Mesenteric fat pad (tissue), 1 donor: ENCODE results near the gene TMED4. TPM values are rescaled to one million over a fixed set of nuclear protein-coding genes. Genes with fewer than 3 reads are reported as not detected.

Source experiments
- DNase-seq: peaks from one replicate; pipeline ENCODE4 v3.0.0-alpha.2; 2020; ENCODE audit warnings: low spot score
- total RNA-seq: library from RNA; stranded (reverse); fragmentation: NEBNext Ultra II Directional; extraction: Animal tissue kit (Norgen Biotek cat#: 25700); gene quantifications from one replicate; pipeline ENCODE4 v1.2.1, GENCODE V29; 2021
- donor health status: DM: yes; HTN: yes; CAD: no.

TMED4 gene
- total RNA-seq, 1 donor from 2014 or later: 56.3 TPM

DNA sequence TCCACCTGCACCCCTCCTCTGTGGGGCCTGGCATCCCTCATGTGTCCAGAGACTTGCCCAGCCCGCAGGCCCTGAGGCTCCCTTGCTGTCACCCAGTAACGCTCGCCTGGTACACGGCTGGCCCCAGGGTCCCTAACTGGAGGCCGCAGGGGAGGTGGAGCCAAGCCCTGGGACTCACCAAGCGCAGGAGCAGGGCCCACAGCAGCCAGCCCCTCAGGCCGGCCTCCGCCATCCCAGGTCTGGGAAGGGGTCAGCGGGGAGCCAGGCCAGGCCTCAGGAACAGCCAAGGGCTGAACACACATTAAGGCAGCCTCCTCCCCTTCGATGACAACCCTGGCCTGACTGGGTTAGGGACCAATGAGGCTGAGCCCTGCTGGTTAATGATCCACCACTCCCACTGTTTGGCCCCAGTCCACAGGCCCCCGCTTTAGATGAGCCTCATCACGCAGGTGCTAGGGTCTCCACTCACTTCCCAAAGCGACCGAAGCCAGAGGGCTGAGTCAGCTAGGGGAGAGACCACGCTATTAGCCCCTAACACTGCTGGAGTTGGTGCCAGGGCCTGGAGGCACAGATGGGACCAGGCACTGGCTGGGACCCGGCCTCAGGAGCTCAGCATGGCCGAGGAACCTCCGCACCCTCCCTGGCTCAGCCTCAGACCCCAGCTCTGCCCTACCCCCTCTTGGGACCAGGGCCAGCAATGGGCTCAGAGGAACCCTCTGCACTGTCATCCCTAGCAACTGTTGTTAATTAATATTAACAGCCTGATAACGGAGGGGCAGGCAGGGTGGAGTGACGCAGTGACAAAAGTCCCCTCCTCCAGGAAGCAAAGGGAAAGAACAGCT, 40.8 kb downstream of the TMED4 start, which contains the start of gene NPC1L1:
Gene NPC1L1 (minus strand): TSS at position 303 of the 842 bp plus-strand sequence. CDS start 71 bp downstream, at position 232.
- DNase-seq: no peak

DNA sequence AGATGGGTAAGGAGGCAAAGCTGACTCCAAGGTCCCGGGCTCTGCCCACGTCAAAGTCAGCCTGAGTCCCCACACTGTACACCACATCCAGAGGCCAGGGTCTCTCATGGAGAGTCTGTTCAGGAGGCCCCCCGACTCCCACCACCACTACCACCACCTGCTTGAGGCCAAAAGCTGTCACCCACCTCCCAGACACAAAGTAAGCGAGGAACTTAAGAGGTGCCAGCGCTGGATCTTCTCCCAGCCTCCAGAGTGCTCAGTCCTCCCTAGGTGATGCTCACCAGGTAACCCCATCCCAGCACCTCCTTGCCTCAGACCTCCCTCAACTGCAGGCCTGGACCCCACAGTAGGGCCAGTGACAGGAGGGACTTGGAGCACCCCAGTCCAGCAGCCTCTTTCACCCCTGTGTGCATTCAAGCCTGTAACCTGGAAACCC, 41.4 kb downstream of the TMED4 start:
- DNase-seq: no peak

DNA sequence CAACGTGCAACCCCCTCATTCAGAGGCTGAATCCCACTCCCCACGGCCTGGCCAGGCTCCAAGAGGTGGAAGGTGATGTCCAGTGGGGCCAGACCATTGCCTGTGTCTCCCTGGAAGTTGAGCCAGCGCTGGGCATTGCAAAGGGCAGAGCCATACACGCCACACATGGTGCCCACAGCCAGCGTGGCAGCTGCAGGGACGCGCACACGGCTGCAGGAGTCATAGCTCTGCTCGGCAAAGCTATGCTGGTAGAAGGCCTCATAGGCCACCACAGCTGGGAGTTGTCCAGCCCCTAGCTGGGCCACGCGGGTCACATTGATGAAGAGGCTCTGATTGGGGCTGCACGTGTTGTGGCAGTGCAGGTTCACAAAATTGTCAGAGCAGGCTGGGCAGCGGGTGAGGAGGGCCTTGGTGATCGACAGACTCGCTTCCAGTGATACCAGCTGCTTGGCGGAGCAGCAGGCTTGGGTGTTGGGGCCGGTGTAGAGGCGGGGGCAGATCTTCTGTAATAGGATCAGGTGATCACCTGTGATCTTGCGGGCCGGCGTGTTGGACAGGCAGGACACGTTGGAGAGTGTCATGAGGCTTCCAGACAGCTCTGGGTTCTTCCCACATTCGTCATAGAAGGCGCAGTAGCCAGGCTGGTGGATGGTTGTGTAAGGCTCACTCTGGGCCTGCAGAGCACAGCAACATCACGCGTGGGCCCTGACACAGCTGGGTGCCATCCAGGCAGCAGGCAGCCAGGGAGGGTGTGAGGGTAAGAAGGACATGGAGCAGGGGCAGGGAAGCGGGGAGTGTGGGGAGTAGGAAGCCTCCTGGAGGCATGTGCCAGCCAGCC, 42.1 kb downstream of the TMED4 start:
- DNase-seq: no peak

DNA sequence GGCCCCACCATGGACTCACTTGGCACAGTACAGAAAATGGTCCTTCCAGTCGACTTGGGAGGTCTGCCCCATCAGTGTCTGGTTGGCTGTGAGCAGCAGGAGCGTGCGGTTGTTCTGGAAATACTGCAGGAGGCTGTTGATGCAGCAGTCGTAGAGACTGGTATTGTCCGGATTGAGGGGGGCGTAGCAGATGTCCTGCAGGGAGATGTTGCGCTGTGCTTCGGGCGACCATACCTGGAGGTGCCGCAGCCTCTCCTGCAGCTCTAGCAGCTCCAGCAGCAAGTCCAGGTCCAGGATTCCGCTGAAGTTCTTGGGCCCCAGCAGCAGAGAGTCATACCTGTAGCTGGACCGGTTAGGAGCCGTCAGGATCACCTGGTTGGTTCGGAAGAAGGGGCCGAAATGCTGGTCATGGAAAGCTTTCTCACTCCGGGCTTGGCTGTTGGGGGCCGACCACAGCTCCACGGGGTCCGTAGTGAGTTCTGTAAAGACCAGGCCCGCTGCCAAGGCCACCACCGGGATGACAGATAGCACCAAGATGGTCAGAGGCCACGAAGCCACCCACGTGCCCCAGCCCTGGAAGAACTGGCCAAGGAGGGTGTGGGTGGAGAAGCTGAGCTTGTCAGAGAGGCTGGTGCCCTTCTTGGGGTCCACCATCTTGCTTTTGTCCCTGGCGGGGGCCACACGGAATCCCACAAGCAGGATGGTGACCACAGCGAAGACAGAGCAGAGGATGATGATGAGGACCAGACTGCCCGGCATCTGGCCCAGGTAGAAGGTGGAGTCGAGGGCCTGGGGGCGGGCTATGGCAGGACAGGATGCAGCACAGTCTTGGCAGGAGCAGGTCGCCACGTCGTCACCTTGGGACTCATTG, 43.0 kb downstream of the TMED4 start:
- DNase-seq: no peak

DNA sequence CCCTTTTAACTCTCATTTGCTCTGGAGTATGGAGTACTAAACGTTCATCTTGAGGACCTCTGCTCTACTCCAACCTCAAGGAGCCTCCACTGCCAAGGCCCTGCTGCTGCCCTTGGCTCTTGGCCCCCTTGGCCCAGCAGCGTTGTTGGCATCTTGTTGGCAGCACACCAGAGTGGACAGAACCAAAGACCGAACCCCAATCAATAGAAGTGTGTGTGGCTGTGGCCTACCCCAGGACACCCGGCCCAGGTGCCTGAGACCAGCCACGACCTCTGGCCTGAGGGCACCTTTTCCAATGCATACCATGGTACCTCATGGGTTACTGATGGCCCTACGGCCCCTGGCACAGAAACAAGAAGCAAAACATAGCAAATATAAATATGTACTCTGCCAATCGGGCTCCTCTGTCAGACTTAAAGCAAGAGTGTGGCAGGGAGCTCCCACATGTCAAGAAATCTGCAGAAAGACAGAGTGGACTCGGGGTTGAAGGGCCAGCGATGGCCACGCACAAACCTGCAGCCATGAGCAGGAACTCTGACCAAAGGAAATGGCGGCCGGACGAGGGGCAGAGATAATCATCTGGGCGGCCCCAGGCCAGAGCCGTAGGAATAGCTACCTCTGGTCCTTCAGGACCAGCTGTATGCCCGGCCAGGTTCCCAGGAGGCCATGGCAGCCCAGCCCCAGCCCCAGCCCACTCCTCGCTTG, 43.8 kb downstream of the TMED4 start:
- DNase-seq: no peak

DNA sequence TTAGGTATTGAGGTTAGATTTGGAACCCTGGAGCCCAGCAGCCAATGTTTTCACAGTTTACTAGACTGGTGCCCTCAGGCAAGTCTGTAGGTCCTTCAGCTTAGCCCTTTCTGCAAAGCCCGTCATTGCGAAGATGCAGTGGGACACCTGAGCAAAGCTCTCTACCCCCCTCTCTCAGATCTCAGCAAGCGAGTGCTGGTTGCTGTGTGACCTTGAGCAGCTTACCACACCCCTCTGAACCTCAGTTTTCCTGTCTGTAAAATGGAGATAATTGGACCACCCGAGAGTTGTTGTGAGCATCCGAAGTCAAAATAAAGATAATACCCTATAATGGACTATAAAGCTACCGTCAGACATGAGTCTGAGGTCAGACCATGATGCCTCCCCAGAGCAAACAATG, 44.6 kb downstream of the TMED4 start:
- DNase-seq: no peak

DNA sequence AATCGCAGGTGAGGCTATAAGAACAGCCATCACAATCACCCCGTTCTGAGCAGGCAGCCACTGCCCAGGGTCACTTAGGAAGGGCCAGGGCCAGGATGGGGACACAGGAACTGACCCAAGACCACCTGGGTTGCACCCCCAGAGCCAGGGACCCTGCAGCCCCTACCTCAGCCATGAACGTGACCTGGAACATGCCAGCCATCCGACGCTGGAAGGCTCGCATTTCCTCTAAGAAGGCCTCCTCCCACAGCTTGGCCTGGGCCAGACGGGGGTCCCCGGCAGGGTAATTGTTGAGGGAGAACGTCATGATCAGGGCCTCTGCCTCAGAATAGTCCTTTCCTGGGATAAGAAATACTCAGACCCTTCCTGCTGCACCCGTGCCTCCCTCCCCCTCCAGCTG, 45.9 kb downstream of the TMED4 start:
- DNase-seq: no peak

DNA sequence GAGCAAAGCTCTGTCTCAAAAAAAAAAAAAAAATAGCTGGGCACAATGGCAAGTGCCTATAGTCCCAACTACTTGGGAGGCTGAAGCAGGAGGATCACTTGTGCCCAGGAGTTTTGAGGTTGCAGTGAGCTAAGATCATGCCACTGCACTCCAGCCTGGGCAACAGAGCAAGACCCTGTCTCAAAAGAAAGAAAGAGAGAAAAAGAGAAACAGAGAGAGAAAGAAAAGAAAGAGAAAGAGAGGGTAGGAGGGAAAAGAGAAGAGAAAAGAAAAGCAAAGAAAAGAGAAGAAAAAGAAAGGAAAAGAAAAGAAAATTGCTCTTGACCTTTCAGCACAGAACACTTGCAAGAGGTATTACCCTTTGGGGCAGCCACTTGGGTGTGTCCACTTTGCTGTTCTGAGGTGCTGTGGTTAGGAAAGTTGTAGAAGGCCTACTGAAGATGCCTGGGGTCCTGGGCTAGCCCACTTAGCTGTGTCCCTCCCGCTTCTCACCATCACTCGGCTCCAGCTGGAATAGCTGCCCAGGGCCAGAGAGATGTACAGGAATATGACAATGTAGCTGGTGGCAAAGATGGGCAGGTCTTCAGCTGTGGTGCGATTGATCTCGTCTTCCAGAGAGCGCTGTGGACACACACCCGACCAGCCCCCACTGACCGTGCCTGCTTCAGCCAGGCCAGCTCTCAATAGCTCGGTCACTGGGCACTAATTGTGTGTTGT, 46.5 kb downstream of the TMED4 start:
- DNase-seq: no peak

DNA sequence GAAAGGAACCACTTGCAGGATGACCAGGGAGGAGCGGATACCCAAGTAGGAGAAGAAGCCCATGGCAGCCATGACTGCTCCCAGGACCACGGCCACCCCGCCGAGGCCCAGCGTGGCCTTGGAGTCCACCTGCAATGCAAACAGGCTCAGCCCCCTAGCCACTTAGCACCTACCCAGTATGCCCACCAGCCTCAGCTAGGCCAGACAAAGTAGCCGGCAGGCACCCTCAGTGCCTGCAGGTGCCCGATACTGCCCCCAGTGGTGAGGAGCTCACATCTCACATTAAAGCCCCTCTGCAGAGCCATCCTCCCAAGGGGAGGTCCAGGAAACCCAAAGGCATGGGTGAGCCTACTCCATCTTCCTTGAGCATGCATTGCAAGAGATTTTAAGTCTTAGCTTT, 47.5 kb downstream of the TMED4 start:
- DNase-seq: peak; percentile 47

DNA sequence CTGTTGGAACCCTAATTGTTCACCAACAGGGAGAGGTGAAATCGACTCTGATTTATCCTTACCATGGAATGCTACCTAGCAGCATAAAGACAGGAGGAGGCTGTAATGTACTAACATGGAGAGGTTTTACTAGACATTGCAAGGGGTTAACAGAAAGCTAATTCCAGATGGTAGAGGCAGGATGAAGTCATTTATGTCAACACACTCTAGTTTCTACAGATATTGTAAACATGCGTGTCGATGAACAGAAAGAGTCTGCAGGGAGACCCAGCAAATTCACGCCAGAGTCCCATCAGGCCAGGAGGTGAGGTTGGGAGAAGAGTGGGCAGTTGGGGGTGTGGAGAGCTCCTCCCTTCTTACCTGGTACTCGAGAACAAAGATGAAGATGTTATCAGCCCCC, 47.9 kb downstream of the TMED4 start:
- DNase-seq: no peak

DNA sequence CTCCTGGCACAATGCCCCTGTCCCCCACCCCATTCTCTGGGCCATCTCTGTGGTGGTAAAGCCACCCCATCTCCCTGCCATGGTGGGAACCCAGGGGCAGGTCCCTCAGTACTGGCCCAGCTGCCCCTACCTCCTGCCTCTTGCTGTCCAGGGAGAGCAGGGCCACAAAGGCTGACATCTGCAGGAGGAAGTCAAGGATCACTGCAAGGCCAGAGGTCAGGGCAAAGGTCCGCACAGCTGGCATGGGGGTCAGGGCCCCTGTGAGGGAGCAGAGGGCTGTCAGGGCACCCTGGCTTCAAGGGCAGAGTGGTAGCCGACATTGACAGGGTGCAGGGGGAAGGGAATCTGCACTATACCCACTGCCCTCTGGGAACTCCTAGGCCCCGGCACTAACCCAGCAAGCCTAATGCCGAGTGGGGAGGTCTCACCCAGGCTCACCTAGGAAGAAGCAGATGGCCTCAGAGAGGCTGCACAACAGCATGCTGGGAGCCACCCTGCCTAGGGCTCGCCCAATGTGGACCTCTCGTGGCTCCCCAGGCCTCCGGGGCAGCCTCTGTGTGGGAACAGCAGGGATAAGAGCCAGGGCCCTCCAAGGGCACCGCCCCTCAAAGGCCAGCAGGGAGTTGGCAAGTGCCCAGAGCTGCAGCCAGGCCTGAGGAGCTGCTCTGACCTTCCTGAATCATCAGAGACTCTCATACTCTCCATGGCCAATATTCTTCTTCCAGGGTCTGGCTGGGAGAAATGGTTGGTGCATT, 48.6 kb downstream of the TMED4 start:
- peak; percentile 81 for DNase-seq

DNA sequence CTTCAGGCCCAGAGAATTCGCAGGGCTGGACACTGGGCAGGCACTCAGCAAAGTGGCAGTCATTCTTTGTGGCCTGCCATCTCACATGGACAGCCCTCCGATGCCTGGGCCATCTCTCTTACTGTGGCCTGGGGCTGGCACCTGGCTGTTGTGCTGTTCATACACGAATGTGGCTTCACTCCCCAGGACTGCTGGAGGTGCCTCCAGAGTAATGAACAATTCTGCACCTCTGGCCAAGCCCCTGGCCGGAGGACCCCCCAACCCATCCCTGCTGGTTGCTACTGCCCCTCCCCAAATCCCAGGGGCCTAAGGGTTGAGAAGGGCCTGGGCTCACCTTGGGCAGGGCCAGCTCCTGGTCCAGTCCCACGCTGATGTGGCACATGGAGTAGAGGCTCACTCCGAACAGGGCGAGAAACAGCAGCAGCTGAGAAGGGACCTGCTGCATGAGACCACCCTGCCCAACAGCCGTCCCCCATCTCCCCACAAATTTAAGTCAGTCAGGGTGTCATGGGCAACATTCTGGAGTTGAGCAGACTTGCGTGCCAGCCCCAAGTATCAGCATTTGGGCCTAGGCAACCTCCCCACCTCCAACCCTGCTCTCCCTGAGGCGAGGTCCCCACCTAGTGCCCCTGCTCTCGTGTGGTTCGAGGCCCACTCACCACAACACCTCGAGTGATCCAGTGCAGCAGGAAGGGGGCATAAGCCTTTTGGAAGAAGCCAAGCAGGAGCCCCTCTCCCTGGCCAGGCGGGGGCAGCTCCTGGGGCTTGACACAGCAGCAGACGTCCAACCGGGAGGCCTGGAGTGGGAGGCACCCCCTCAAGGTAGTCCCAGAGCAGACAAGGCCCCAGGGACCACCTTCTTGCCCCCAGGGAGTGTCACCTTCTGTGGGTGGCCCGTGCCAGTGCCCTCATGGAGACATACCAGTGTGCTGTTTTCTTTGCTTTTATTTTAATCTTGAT, 50.3 kb downstream of the TMED4 start:
- DNase-seq: peak; percentile 87

DNA sequence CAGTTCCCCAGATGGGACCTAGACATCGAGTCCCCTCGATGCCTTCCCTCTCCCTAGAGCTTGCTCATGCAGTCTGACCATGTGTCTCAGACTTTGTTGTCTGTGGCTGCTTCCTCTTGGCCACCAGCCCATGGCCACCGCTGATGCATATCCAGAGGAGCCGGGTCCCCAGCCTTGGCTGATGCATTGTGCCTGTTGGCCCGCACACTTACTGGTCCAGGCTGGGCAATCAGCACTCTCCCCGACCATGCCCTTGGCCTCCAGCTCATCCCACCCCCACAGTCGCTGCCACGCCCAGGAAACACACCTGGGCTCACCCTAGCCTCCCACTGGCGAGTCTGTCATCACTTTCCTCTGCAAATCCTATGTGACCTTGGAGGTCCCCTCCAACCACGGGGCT, 51.0 kb downstream of the TMED4 start:
- DNase-seq: peak; percentile 81

Other genes starting within 250 kb of the TMED4 start
- 68.9 TPM for gene NUDCD3, start 91.6 kb downstream of the TMED4 start, total RNA-seq
- gene NPC1L1, start 40.9 kb downstream of the TMED4 start, total RNA-seq: 0.29 TPM
- gene DDX56, start 8.3 kb downstream of the TMED4 start, total RNA-seq: 64.1 TPM
- gene OGDH, start 24.4 kb upstream of the TMED4 start, total RNA-seq: 102 TPM
- 47.8 TPM for gene ZMIZ2, start 166.6 kb upstream of the TMED4 start, total RNA-seq
- gene PPIA, start 214.4 kb upstream of the TMED4 start, total RNA-seq: 1,211 TPM